A673 (cell line): ENCODE results near the gene HS3ST3B1. TPM values are rescaled to one million over a fixed set of nuclear protein-coding genes. Genes with fewer than 3 reads are reported as not detected.

Experiments
- BruUV-seq: library from RNA; stranded (reverse); fragments of 400-500 nt; replicated peaks from 2 replicates; lab custom pipeline; 2021; lab: Mats Ljungman, UMichigan
- CTCF ChIA-PET: fragments of 300-600 bp; sonication (Branson Sonifier 250); formaldehyde crosslinking; loops from one replicate; lab custom pipeline; 2022; ENCODE audit warnings: antibody characterized with exemption; lab: Charles Lee
- POLR2A ChIA-PET: fragments of 300-600 bp; sonication (Branson Sonifier 250); formaldehyde crosslinking; loops from one replicate; lab custom pipeline; 2022; ENCODE audit warnings: antibody characterized with exemption; ENCODE audit not compliant: low non-redundant PET; lab: Charles Lee
- DNase-seq: peaks from one replicate; pipeline ENCODE4 v3.0.0-alpha.2; 2015; ENCODE audit warnings: low spot score
- H3K27ac ChIP-seq: fragments of 200-600 bp; sonication (generic); 2 replicates; pipeline ENCODE4 v1.5.1; 2016; ENCODE audit warnings: mixed run types, low read depth, mild to moderate bottlenecking, mixed read lengths, antibody characterized with exemption, low read length; ENCODE audit not compliant: poor library complexity, severe bottlenecking
- H3K27me3 ChIP-seq: fragments of 200-600 bp; sonication (generic); replicated peaks from 2 replicates; pipeline ENCODE4 v1.6.1; 2017; ENCODE audit warnings: mixed run types, low read depth, mild to moderate bottlenecking, mixed read lengths, antibody characterized with exemption, low read length; ENCODE audit not compliant: insufficient read depth, poor library complexity
- H3K36me3 ChIP-seq: fragments of 200-600 bp; sonication (generic); 2 replicates; pipeline ENCODE4 v1.6.1; 2016; ENCODE audit warnings: mixed run types, mild to moderate bottlenecking, mixed read lengths, antibody characterized with exemption, low read length; ENCODE audit not compliant: insufficient read depth, poor library complexity, severe bottlenecking
- H3K4me1 ChIP-seq: fragments of 200-600 bp; sonication (generic); 2 replicates; pipeline ENCODE4 v1.6.1; 2017; ENCODE audit warnings: mixed run types, mild to moderate bottlenecking, mixed read lengths, antibody characterized with exemption, low read length; ENCODE audit not compliant: insufficient read depth, poor library complexity, severe bottlenecking
- H3K4me3 ChIP-seq: fragments of 200-600 bp; sonication (generic); 2 replicates; pipeline ENCODE4 v1.5.1; 2016; ENCODE audit warnings: low read depth, mixed run types, mild to moderate bottlenecking, mixed read lengths, low read length; ENCODE audit not compliant: poor library complexity, severe bottlenecking
- H3K9me3 ChIP-seq: fragments of 200-600 bp; sonication (generic); 2 replicates; pipeline ENCODE4 v1.6.1; 2016; ENCODE audit warnings: mixed run types, low read depth, mild to moderate bottlenecking, mixed read lengths, antibody characterized with exemption, low read length; ENCODE audit not compliant: poor library complexity, severe bottlenecking
- CTCF ChIP-seq: fragments of 300-800, 200-600 bp; sonication (generic); conservative IDR thresholded peaks from 2 replicates; pipeline ENCODE4 v1.5.1; 2017; ENCODE audit warnings: low read depth, mild to moderate bottlenecking, antibody characterized with exemption, low read length, moderate library complexity, mixed read lengths
- EZH2 ChIP-seq: fragments of 200-600 bp; sonication (generic); IDR thresholded peaks from 2 replicates; pipeline ENCODE4 v1.6.1; 2017; ENCODE audit warnings: borderline replicate concordance, low read depth, mild to moderate bottlenecking, mixed read lengths, antibody characterized with exemption, low read length; ENCODE audit not compliant: poor library complexity, severe bottlenecking
- intact Hi-C: fragments of 100-400 bp; cut with micrococcal nuclease; formaldehyde crosslinking; loops from one replicate; pipeline ENCODE4 v1.10.0; 2022; ENCODE audit not compliant: unreplicated experiment
- total RNA-seq: library from RNA; stranded (reverse); gene quantifications from 2 replicates; pipeline ENCODE4 v1.2.3, GENCODE V29; 2021

The HS3ST3B1 gene
- total RNA-seq, 1 experiment from 2014 or later = not detected

- Histone ChIP-seq H3K27me3 (peaks cover 100% of the 10 kb centered on the region), H3K27ac (no peak overlapping the region), H3K9me3 (no peaks in the 10 kb centered on the region), H3K4me1 (peaks cover 20% of the 10 kb centered on the region), H3K4me3 (peak overlapping the region; percentile 40), H3K36me3 (no peaks in the 10 kb centered on the region)
- DNase-seq = peak; percentile 74
- BruUV-seq = no TSS peak
- intact Hi-C loops = loop anchor here (1.0 to 10.0 kb wide), 3 partner anchors 288 to 965 kb away; no protein-coding TSS in a partner anchor
- CTCF ChIA-PET = interaction anchor here (0.6 kb wide), 1 partner anchor 707 kb away, joined by 3 read pairs; no protein-coding TSS in a partner anchor
- POLR2A ChIA-PET = no interaction called here
- TF ChIP-seq EZH2 (no peak), CTCF (peak; percentile 75)
Measured at GRCh38 chr17:14302431-14303099, 1.7 kb downstream of the HS3ST3B1 start.

DNA sequence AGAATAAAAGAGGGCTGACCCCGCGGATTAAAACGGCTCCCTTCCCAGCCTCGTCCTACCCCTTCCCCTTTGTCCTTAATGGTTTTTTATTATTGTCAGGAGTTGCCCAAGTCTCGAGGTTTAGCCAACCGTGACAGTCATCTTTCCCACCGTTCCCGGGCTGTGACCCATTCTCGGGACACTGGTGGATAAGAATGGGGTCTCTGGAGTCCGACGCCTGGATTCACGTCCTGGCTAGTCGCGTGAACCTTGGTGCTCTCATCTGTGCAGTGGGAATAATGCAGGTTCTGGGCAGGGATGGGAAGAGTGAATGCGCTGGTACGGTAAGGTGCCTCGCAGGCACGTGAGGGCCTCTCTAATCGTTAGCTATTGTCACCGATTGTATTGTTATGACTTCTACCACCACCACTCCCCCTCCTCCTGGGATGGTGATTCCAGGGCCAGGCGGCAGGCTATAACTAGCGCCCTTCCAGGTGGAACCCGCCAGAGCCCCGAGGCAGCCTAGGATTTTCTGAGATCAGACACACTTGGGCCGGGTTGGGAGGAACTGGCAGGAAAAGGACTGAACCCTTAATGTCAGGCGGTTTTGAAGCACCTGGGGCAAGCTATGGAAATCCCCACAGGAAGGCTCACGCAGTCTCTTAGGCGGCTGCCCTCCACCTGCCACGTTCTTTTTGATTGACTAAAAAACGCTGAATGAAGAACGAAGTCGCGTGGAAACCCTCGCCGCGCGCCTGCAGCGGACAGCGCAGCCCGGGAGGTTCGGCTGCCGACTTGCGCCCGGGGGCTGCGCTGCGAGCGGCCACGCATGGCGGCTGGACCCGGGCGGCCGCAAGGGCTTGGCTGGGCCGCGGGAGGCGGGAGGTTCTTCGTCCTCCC lies 2.7 kb downstream of the HS3ST3B1 start:
- CTCF ChIA-PET = no interaction called here
- BruUV-seq = no TSS peak
- no peak overlapping the region for H3K27ac ChIP-seq

More for the DNA sequence above, 2.7 kb downstream of the HS3ST3B1 start:
- intact Hi-C loops = loop anchor here (5.0 to 10.0 kb wide), 2 partner anchors 289 to 966 kb away; no protein-coding TSS in a partner anchor
- Histone ChIP-seq H3K4me1 (peaks cover 19% of the 10 kb centered on the region), H3K4me3 (no peak overlapping the region), H3K9me3 (no peaks in the 10 kb centered on the region), H3K27me3 (peaks cover 100% of the 10 kb centered on the region), H3K36me3 (no peaks in the 10 kb centered on the region)
- TF ChIP-seq EZH2 (peak; percentile 80), CTCF (no peak)
- DNase-seq = no peak
- POLR2A ChIA-PET = no interaction called here
